ENCODE measurements around the gene PDE6B.

- TF ChIP-seq, protein P1, sequence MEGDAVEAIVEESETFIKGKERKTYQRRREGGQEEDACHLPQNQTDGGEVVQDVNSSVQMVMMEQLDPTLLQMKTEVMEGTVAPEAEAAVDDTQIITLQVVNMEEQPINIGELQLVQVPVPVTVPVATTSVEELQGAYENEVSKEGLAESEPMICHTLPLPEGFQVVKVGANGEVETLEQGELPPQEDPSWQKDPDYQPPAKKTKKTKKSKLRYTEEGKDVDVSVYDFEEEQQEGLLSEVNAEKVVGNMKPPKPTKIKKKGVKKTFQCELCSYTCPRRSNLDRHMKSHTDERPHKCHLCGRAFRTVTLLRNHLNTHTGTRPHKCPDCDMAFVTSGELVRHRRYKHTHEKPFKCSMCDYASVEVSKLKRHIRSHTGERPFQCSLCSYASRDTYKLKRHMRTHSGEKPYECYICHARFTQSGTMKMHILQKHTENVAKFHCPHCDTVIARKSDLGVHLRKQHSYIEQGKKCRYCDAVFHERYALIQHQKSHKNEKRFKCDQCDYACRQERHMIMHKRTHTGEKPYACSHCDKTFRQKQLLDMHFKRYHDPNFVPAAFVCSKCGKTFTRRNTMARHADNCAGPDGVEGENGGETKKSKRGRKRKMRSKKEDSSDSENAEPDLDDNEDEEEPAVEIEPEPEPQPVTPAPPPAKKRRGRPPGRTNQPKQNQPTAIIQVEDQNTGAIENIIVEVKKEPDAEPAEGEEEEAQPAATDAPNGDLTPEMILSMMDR (IDR thresholded peaks at IDR 0.05 in 8 of 11, conservative IDR thresholded peaks at IDR 0.05 in 3 of 11), result no peak
- TF ChIP-seq POLR2A (IDR thresholded peaks at IDR 0.05) (no peak), POLR2AphosphoS5 (IDR thresholded peaks at IDR 0.05) (no peak)
Measured at GRCh38 chr4:703336-704197, 78.2 kb downstream of the PDE6B start.
